ENCODE measurements around the gene CCDC71. TPM values are rescaled to one million over a fixed set of nuclear protein-coding genes. Genes with fewer than 3 reads are reported as not detected.

The CCDC71 gene
- total RNA-seq, 1 experiment from 2014 or later: 31.2 TPM

DNA sequence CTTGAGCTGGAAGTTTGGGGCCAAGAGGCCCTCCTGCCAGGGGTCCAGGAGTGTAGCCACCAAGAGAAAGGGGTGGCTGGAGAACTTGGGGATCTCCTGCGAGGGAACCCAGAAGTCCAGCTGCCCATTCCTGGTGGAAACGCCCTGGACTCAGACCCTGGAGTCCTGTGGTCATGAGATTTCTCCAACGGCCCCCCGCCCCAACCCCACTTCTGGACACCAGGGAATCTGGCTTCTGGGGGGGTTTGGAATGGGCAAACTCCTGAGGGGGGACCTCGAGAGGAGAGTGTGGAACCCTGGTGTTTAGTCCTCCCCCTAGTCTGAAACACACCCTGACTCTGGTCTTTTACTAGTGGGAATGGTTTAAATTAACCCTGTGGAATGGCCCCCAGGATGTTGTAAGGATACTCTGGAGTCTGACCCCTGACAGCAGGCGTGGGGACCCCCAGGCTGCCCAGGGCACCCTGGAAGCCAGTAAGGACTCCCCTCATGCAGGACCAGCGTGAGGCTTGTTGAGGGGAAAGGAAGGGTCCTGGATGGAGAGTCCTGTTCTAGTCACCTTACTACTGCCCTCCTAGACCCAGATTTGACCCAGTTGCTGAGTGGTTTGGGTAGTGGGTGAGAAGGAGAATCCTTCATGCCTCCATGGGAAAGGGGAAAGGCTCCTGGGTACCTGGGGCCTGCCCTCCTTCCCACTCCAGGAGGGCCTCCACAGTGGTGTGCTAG, 5.8 kb upstream of the CCDC71 start:
- DNase-seq (ENCODE audit: low read depth): no peak
- in situ Hi-C loops (cut with HindIII; ENCODE audit: low pct_unique_long_range_greater_than_20kb, low sequenced_read_pairs): no loop called here

DNA sequence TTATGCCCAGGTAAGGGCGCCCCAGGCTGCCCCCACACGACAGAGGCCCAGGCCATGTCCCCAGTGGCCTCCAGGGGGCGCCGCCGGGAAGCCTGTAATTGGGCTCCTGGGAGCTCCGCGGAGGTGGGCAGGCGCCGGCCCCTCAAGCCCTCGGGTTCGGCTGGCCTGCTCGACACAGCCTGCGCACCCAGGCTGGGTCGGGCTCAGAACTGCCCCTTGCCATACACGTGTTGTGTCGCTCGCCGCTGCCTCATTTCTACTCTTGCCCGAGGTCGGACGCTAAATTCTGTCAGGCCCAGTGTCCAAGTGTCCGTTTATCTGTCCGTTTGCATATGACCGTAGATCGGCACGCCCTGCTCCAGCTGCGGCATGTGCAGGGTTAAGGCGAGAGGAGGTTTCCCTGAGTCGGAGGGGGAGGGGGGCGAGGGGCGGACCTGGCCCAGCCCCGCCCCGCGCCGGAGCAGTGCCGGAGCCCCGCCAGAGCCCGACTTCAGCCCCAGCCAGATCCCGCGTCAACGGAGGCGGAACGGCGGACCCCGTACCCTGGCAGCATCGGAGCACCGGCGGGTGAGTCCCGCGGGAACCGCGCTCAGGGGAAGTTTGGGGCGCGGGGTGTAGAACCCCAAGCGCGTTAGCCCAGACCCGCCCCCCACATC, 5.1 kb upstream of the CCDC71 start, which contains the start of gene KLHDC8B:
Gene KLHDC8B (plus strand): TSS at position 480 of the 656 bp plus-strand sequence. CDS start 1,172 bp downstream, outside the sequence.
- in situ Hi-C loops (cut with HindIII; ENCODE audit: low pct_unique_long_range_greater_than_20kb, low sequenced_read_pairs): no loop called here
- peak; percentile 85 for DNase-seq (ENCODE audit: low read depth)

DNA sequence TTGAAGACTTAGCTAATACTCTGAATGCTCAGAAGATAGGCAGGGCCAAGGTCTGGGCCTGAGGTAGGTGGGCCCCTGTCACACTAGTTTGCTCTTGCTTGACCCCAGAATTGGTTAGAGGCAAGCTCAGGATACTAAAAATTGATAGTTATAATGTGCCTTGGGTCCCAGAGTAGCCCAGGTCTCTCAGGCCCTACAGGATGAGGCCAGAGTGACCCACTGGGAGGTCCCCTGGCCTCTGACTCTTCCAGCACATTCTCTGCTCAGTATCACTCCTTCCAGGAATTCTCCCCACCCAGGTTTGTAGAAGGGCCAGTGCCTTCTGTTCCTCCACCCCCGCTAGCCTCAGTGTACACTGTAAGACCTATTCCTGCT, 4.6 kb upstream of the CCDC71 start:
- in situ Hi-C loops (cut with HindIII; ENCODE audit: low pct_unique_long_range_greater_than_20kb, low sequenced_read_pairs): no loop called here
- no peak for DNase-seq (ENCODE audit: low read depth)

DNA sequence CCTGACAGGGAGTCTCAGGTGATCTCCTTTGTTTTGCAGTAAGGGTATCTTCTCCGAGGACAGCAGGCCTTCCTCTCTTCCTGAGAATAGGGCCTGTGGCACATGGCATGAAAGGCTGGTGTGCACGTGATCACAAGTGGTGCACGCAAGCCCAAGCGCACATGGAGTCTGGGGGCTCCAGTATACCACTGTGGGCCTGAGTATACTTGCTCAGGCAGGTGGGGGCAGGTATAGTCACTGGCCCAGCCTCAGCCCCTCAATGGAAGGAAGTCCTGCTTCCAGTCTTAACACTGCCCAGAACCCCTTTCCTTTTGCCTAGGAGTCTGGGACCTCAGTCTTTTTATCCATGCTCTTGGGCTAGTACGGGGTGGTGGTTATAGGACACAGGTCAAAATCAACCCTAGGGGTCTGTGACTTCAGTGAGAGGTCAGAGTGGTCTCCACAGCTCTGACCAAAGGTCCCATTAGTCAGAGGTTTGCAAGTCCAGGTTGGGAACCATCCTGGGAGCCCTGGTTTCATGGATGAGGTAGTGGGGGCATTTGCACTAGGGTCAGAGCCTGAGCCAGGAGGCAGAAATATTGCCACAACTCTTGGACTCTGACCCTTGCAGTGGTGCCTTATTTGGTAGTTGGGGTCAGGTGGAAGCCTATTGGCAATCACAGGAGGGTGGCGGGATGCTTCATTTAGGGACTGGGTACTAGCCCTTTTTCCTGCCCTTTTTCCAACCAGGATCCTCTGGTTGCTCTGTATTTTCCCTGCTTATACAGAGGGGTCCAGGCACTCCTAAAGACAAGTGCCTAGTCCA, 823 bp upstream of the CCDC71 start:
- in situ Hi-C loops (cut with HindIII; ENCODE audit: low pct_unique_long_range_greater_than_20kb, low sequenced_read_pairs): no loop called here
- DNase-seq (ENCODE audit: low read depth): no peak

DNA sequence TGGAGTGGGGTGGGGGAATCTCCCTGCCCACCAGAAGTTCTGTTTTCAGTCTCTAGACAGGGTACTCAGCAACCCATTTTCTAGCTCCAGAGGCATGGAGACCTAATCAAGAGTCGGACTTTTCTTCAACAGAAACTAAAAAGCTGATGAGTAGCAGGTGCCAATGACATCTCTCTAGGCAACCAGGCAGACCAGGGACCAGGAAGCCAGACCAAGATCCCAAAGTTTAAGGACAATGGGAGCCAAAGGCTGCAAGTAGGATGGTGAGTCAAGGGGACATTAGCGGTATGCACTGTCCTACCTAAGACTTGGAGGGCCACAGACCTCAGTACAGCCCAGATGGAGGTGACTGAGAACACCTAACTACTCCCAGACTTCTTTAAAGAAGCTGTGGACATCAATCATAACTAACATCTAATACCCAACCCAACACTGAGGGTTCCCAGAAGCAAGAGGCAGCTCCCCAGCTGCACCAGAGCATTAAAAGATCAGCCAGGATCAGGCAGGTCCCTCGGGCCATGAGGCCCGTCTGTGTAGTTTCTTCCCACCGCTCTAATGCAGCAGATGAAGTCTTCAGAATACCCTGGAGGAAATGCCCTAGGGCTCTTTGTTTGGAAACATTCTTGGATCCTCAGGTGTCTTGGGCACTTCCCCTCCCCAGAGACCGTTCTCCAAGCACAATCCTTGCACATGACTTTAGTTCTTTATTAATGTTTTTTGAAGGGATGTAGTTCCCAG, 979 bp downstream of the CCDC71 start:
- no peak for DNase-seq (ENCODE audit: low read depth)
- in situ Hi-C loops (cut with HindIII; ENCODE audit: low pct_unique_long_range_greater_than_20kb, low sequenced_read_pairs): no loop called here

DNA sequence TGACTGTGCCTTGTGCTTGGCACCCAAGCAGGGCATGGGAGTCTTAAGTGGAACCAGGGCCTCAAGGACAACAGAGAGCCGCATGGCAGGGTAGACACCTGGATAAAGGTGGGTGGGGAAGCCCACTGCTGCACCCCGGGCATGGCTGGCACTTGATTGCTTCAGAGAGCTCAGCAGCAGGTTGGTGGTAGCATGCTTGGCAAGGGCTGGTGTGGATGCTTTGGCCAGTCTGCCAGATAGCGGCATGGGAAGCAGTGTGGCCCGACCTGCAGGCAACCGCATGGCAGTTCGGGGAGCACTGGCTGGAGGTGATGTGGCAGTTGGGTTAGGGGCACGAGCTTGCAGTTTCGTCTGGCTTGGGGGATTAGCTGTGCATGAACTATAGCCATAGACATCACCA, 2.5 kb downstream of the CCDC71 start:
- in situ Hi-C loops (cut with HindIII; ENCODE audit: low pct_unique_long_range_greater_than_20kb, low sequenced_read_pairs): no loop called here
- DNase-seq (ENCODE audit: low read depth): no peak

DNA sequence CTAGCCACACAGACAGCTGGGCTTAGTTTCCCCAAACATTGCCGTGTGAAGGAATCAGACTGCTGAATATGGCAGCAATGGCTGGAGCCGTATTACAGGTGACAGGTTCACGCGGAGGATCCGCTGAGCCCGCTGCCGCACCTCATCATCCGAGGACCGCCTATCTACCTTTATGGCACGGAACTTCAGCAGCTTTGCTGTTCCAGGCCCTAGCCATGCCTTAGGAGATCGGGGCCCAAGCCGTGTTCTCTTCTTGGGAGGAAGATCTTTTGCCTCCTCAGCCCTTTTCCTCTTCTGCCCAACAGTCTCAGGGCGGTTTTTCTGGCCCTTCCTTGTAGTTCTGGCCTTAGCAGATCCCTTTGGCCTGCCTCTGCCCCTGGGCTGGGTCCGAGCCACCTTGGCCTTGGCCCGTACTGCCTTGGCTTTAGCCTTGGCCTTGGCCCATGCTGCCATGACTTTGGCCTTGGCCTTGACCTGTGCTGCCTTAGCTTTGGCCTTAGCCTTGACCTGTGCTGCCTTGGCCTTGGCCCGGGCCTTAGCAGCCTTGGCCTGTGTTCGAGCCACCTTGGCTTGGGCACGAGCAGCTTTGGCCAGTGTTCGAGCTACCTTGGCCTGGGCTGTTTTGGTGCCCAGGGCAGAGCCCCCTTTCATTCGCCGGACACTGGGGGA, 3.2 kb downstream of the CCDC71 start:
- in situ Hi-C loops (cut with HindIII; ENCODE audit: low pct_unique_long_range_greater_than_20kb, low sequenced_read_pairs): no loop called here

DNA sequence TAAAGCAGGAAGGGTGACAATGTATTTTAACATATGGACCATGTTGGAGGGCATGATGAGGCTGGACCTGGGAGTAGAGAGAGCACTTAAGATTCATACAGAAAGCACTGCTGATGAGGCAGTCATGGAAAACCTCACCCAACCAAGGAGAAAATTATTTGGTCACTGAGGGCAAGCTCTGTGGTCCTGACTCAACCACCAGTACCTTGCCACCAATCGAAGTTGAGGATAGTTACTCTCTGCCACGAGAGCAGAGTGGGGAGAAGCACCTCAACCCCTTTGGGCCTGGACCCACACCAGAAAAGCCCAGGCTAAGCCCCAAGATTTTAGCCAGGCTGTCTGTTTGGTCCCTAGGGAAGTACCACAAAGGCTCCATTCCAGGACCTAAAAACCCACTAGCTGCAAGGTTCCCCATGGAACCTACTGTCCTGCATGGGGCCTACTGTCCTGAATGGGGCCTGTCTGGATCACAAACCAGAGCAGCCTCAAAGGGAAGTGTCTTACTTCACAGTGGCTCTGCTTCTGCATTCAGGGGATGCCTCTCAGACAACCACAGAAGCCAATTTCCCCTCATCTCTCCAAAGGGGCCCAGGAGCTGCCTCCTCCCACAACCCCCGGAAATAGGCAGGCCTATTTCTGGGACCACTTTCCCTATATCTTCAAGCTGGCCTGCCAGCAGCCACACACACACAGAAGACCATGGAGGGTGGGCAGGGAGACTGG, 4.2 kb downstream of the CCDC71 start:
- DNase-seq (ENCODE audit: low read depth): no peak
- in situ Hi-C loops (cut with HindIII; ENCODE audit: low pct_unique_long_range_greater_than_20kb, low sequenced_read_pairs): no loop called here

More for the DNA sequence above, 3.2 kb downstream of the CCDC71 start:
- DNase-seq (ENCODE audit: low read depth): no peak

DNA sequence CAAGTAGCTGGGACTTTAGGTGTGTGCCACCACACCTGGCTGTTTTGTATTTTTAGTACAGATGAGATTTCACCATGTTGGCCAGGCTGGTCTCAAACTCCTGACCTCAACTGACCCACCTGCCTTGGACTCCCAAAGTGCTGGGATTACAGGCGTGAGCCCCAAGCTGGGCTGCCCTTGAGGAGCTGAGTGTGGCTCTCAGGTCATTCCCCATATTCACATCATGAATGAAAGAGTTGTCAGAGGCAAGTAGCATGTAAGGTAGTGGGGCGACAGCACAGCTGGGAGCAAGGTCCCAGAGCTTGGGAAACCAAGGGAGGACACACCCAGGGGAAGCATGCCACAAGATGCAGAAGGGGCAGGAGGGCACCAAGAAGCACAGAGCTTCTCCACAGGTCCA, 4.9 kb downstream of the CCDC71 start:
- in situ Hi-C loops (cut with HindIII; ENCODE audit: low pct_unique_long_range_greater_than_20kb, low sequenced_read_pairs): no loop called here

DNA sequence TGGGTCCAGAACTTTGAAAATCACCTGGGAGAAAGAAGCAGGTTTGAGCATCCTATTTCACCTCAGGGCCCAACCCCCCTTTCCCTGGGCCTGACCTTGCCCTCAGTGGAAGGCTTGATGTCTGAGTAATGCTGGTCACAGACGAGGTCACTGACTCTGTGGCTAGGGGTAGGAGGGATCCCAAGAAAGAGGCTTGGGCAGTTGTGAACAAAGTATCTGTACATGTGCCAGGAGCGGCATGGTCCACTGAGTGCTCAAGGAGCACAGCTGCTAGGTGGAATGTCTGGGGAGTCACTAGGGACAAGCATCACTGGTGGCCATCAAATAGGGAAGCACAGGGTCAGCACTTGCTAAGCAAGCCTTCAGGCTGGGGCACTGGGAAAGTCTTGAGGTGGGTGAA, 7.3 kb downstream of the CCDC71 start:
- in situ Hi-C loops (cut with HindIII; ENCODE audit: low pct_unique_long_range_greater_than_20kb, low sequenced_read_pairs): no loop called here
- DNase-seq (ENCODE audit: low read depth): peak; percentile 59

More for the DNA sequence above, 4.9 kb downstream of the CCDC71 start:
- no peak for DNase-seq (ENCODE audit: low read depth)

DNA sequence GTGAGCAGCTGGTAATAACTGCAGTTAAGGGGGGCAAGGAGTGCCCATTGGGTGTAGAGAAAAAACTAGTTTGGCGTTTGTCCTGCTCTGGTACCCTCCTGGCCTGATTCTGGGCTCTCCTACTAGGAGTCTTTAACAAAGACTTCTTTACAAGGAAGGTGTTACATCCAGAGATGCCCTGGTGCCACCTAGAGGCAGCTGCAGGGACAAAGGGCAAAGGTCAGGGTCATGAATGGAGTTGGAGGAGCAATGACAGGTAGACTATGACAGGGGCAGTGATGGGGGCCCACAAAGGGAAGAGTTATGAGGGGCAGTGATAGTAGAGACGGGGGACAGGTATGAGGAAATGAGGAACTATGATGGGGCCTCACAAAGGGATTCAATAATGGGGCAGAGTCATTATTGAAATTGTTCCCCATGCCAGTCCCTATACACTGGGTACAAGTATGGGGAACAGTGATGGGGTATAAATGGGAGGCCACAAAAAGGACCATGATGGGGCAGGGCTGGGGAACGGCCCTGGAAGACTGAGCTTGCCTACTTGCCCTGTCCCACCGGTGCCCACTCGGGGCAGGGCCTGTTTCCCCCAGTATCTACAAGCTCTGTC, 7.9 kb downstream of the CCDC71 start:
- DNase-seq (ENCODE audit: low read depth): no peak
- in situ Hi-C loops (cut with HindIII; ENCODE audit: low pct_unique_long_range_greater_than_20kb, low sequenced_read_pairs): no loop called here

DNA sequence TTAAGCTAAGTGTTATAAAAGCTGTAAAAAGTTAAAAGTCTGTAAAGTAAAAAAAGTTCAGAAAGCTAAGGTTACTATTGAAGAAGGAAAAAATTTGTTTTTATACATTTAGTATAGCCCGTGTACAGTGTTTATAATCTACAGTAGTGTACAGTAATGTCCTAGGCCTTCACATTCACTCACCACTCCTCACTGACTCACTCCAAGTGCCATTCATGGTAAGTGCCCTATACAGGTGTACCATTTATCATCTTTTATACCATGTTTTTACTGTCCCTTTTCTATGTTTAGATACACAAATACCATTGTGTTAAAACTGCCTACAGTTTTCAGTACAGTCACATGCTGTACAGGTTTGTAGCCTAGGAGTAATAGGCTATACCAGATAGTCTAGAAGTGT, 8.8 kb downstream of the CCDC71 start:
- in situ Hi-C loops (cut with HindIII; ENCODE audit: low pct_unique_long_range_greater_than_20kb, low sequenced_read_pairs): no loop called here

DNA sequence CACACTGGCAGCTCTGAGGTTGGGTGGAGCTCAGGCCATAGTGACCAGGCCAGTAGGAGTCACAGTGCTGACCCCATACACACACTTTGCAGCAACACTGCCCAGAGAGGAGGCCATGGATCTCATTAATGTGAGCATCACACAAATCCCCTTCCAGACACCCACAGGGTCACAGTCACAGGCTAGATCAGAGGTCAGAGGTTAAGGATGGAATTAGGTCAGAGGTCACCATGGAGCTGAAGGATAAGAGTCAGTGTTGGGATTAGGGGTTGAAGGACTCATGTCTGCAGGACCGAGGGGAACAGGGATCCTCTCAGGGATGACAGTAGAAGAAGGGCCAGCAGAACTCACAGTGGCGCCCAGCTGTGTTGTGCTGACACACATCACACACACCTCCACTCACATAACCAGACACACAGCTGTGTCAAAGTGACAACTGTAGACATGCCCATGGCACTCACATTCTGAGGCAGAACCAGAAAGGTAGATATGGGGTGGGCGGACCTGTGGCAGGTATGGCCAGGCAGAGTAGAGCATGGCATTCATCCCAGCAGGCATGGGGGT, 12.7 kb downstream of the CCDC71 start:
- in situ Hi-C loops (cut with HindIII; ENCODE audit: low pct_unique_long_range_greater_than_20kb, low sequenced_read_pairs): no loop called here
- no peak for DNase-seq (ENCODE audit: low read depth)

More for the DNA sequence above, 8.8 kb downstream of the CCDC71 start:
- DNase-seq (ENCODE audit: low read depth): no peak

DNA sequence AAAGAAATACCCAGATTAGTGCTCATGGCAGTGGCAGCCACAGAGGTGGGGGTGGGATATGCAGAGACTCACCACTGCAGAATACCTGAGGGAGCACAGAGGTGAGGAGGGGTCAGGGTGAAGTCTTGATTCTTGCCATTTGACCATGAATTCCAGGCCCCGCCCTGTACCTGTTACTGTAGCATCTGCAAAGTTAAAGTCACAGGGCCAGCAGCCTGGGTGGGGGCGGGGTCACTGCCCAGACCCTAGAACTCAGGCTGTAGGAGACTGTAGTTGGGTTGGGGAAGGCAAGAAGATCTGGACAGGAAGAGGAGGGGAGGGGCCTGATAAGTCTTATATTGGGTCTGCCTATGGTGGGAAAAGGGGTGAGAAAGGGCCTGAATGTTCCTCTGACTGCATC, 14.5 kb downstream of the CCDC71 start:
- DNase-seq (ENCODE audit: low read depth): no peak
- in situ Hi-C loops (cut with HindIII; ENCODE audit: low pct_unique_long_range_greater_than_20kb, low sequenced_read_pairs): no loop called here

DNA sequence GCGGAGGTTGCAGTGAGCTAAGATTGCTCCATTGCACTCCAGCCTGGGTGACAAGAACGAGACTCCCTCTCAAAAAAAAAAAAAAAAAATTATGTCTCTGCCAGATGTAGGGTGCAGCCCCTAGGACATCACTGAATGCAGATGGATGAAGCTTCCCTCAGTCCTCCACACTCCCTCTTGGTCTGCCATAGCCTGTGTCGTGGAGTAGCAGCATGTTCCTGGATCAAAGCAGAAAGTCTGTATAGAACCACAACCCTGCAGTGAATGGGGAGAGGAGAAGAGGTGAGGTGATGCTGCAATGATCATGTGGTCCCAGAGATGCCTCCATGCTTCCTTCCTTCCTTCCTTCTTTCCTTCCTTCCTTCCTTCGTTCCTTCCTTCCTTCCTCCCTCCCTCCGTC, 18.0 kb downstream of the CCDC71 start:
- no peak for DNase-seq (ENCODE audit: low read depth)
- in situ Hi-C loops (cut with HindIII; ENCODE audit: low pct_unique_long_range_greater_than_20kb, low sequenced_read_pairs): no loop called here

DNA sequence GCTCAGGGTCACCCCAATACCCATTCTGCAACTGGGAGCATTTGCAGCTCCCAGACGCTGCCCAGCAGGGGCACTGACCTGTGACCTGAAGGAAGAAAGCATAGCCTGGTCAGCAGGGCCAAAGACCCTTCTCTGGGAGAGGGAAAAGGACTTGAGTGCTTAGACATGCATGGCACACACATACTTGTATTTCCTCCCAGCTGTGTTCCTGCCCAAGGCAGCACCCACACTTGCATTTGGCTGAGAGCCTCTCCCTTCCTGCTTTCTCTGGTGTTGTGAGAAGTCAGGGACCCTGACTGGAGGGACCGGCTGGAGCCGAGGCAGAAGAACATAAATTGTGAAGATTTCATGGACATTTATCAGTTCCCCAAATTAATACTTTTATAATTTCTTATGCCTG, 26.1 kb downstream of the CCDC71 start:
- in situ Hi-C loops (cut with HindIII; ENCODE audit: low pct_unique_long_range_greater_than_20kb, low sequenced_read_pairs): no loop called here
- DNase-seq (ENCODE audit: low read depth): no peak

DNA sequence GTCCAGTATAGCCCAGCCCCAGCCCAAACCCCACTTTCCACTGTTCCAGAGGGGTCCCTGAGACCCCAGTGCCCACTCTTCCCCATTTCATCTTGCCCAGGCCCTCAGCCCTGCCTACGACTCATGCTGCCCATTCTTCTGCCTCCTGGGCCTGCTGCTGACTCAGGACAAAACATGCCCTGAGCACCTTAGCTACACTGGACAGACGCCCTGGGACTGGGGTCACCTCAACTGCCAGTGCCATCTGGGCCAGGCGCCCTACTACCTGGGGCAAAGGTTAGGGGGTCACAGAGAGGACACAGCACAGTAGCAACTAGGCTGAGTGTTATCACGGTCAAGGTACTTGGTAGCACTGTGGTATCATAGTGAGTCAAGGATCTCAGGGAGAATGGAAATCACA, 30.6 kb downstream of the CCDC71 start:
- in situ Hi-C loops (cut with HindIII; ENCODE audit: low pct_unique_long_range_greater_than_20kb, low sequenced_read_pairs): no loop called here
- DNase-seq (ENCODE audit: low read depth): no peak
